ENCODE results near the gene PPP2R2C.

GRCh38 chr4:6430927-6431326 lies 41.5 kb downstream of the PPP2R2C start:
- TF ChIP-seq CTCF (conservative IDR thresholded peaks at IDR 0.05; ENCODE audit: low read depth in 2 of 2) (no peak), REST (IDR thresholded peaks at IDR 0.05; ENCODE audit: unreplicated experiment) (no peak), POLR2AphosphoS5 (IDR thresholded peaks at IDR 0.05; ENCODE audit: low read depth) (no peak)

Measured in GM23338 (cell line).